GM10847 (cell line): ENCODE data around the gene STX1A.

Experiments
- POLR2A ChIP-seq: IDR thresholded peaks from 2 replicates; pipeline ENCODE4 v1.6.1; 2011; ENCODE audit not compliant: insufficient read length; ENCODE audit errors: extremely low read depth

Gene STX1A

DNA sequence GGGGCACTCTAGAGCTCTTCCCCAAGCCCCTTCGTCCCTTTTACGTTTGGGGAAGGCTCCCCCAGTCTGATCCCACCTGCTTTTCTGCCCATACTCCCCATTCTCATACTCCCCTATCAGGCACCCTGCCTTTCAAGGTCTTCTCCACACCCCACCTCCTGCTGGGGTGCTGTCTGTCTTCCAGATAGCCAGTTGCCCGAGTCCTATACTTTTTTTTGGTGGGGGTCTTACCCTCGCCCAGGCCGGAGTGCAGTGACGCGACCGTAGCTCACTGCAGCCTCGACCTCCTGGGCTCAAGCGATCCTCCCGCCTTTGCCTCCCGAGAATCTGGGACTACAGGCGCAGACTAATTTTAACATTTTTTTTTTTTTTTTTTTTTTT lies 19.9 kb upstream of the STX1A start:
- no peak for TF ChIP-seq POLR2A

- TF ChIP-seq POLR2A, result peak; percentile 83
Measured at GRCh38 chr7:73738612-73739386, 19.3 kb upstream of the STX1A start, which contains the start of gene ABHD11. Gene ABHD11, minus strand, starts transcription at chr7:73738802. Its CDS starts 32 bp downstream, at chr7:73738770.

GRCh38 chr7:73738220-73738611 lies 18.7 kb upstream of the STX1A start:
- no peak for TF ChIP-seq POLR2A

GRCh38 chr7:73737491-73738219 lies 18.2 kb upstream of the STX1A start:
- no peak for TF ChIP-seq POLR2A

- TF ChIP-seq POLR2A, result no peak
Measured at GRCh38 chr7:73736885-73737284, 17.4 kb upstream of the STX1A start.

- no peak for TF ChIP-seq POLR2A
Measured at GRCh38 chr7:73735528-73735905, 16.0 kb upstream of the STX1A start.

DNA sequence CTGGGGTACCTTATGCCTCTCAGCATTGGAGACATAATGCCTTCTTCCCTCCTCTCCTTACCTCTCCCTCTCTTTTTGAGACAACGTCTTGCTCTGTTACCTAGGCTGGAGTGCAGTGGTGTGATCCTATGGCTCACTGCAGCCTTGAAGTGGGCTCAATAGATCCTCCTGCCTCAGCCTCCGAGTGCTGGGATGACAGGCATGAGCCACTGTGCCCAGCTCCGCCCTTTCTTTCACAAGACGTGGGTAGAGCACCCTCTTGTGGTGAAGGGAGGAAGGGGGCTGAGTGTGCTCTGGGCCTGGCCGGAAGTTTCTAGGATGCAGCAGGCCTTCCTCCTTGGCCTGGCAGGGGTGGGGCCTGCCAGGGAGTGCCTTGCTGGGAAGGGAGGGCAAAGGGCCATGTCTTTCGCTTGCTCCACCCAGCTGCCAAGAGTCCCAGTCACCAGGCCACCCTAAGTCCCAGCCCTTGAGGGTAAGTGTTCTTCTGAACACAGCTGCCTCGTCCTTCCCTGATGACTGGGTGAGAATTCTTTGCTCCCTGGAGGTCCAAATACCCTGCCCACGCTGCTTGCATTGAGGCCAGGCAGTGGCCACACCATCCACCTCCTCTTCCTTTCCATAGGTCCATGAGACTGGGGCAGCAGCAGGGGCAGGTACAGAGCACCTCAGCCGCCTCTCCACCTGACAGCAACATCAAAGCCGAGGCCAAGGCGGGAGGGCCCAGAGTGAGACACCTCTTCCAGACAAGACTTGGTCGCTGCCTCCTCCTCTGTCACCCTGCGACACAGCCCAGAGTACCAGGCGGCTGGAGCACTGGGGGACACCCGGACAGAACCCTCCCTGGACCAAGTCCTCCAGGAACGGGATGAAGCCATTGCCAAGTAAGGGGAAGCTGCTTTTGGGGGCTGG lies 15.4 kb upstream of the STX1A start:
- no peak for TF ChIP-seq POLR2A

GRCh38 chr7:73732397-73732796 lies 12.9 kb upstream of the STX1A start:
- no peak for TF ChIP-seq POLR2A

DNA sequence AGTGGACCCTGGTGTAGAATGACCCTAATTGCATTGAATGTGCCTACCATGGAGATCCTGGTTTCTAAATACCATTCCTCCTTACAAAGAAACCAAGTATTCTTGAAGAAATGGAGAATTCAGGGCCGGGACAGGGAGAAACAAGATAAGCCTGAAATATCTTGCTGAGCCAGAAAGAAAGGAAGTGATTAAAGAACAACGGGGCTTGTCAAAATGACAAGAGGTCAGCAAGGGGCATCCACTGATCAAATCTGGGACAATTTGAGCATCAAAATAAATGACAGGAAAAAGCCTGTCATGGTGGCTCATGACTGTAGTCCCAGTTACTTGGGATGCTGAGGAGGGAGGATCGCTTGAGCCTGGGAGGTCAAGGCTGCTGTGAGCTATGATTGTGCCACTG lies 11.0 kb upstream of the STX1A start:
- TF ChIP-seq POLR2A, result no peak

DNA sequence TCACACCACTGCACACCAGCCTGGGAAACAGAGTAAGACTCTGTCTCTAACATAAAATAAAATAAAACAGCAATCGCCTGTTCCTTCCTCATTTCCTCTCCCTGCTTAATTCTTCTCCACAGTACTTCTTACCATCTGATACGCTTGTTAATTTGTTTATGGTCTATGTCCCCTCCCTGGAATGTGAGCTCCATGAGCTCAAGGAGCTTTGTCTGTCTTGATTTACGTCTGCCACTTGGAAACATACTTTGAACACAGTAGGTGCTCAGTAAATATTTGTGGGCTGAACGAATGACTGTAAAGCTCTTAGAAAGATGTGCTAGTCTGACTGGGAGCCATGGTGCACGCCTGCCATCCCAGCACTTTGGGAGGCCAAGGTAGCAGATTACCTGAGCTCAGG lies 9.1 kb upstream of the STX1A start:
- TF ChIP-seq POLR2A, result no peak

DNA sequence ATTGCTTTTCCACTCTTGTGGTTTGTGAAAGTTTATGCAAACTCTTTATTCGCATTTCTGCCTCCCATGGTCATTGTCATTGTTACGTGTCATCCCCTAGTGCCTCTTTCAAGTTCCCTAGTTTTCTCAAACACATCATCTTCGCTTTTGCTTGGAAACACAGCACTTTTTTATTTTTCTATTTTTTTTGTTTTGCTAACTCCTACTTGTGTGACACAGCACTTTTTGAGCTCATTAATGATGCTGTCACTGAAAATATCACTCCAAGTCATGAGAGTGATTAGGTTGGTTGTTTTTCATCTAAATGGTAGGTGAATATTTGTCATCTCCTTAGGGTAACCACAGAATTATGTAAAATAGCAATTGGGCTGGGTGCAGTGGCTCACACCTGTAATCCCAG lies 8.5 kb upstream of the STX1A start:
- no peak for TF ChIP-seq POLR2A

DNA sequence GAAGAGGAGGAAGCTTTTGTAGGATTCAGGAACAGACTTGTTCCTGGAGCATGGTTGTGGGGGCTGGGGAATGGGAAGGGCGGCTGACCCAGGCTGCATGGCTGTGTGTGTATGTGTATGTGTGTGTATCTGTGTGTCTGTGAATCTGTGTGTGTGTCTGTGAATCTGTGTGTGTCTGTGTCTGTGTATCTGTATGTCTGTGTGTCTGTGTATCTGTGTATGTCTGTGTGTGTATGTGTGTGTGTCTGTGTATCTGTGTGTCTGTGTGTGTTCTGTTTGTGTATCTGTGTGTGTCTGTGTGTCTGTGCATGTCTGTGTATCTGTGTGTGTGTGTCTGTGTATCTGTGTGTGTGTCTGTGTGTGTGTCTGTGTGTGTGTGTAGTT lies 6.6 kb upstream of the STX1A start:
- no peak for TF ChIP-seq POLR2A

- no peak for TF ChIP-seq POLR2A
Measured at GRCh38 chr7:73723813-73724212, 4.3 kb upstream of the STX1A start.

- no peak for TF ChIP-seq POLR2A
Measured at GRCh38 chr7:73722785-73723184, 3.3 kb upstream of the STX1A start.

- TF ChIP-seq POLR2A, result no peak
Measured at GRCh38 chr7:73721377-73721817, 1.9 kb upstream of the STX1A start.

DNA sequence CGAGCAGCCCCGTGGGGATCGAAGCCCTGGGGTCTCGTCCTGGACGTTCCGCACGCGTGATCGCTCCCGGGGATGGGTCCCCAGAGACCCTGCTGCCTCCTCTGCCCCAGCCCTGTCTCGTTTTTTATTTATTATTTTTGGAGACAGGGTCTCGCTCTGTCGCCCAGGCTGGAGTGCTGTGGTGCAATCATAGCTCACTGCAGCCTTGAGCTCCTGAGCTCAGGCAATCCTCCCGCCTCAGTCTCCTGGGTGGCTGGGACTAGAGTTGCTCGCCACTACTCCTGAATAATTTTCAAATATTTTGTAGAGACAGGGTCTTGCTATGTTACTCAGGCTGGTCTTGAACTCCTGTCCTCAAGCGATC lies 319 bp upstream of the STX1A start:
- TF ChIP-seq POLR2A, result no peak
